ENCODE results near the gene TUBGCP3.

Gene TUBGCP3

DNA sequence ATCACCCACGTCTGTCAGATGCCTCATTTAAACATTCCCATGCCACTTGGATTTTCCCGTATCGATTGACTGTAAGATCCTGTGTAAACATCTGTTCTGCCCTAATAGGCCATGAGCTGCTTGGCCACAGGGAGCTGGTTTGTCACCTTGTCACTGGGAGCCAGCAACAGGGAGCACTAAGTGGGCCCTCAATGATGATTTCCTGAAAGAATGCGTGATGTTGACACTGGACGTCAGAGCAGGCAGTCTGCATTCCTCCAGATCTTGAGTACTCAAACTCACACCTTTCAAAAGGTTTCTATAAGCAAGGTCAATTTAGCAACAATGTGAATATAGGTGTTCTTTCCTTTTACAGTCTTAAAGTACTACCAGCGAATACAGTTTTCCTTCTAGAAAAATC is 78.8 kb downstream of the TUBGCP3 start:
- Histone ChIP-seq H3K9me2 (replicated peaks; ENCODE audit: control insufficient read depth, low read length) (no peaks in the 10 kb centered on the region), H3K36me3 (ENCODE audit: control insufficient read depth, low read length) (peaks cover 87% of the 10 kb centered on the region), H3K9me3 (ENCODE audit: control insufficient read depth, insufficient read depth, low read length) (no peaks in the 10 kb centered on the region), H3F3A (ENCODE audit: control insufficient read depth, insufficient read depth) (no peaks in the 10 kb centered on the region), H3K27ac (ENCODE audit: low read depth, low read length) (no peak overlapping the region), H3K4me1 (ENCODE audit: control insufficient read depth, low read length) (no peaks in the 10 kb centered on the region), H3K4me3 (ENCODE audit: low read length) (no peak overlapping the region), H3K27me3 (ENCODE audit: control insufficient read depth, low read length) (no peaks in the 10 kb centered on the region), H3K4me2 (ENCODE audit: low read length) (no peak overlapping the region), H3K79me2 (ENCODE audit: control insufficient read depth, low read length) (no peaks in the 10 kb centered on the region), H4K20me1 (ENCODE audit: control insufficient read depth, insufficient read depth, low read depth, low read length) (no peaks in the 10 kb centered on the region)
- TF ChIP-seq, protein P1, sequence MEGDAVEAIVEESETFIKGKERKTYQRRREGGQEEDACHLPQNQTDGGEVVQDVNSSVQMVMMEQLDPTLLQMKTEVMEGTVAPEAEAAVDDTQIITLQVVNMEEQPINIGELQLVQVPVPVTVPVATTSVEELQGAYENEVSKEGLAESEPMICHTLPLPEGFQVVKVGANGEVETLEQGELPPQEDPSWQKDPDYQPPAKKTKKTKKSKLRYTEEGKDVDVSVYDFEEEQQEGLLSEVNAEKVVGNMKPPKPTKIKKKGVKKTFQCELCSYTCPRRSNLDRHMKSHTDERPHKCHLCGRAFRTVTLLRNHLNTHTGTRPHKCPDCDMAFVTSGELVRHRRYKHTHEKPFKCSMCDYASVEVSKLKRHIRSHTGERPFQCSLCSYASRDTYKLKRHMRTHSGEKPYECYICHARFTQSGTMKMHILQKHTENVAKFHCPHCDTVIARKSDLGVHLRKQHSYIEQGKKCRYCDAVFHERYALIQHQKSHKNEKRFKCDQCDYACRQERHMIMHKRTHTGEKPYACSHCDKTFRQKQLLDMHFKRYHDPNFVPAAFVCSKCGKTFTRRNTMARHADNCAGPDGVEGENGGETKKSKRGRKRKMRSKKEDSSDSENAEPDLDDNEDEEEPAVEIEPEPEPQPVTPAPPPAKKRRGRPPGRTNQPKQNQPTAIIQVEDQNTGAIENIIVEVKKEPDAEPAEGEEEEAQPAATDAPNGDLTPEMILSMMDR (IDR thresholded peaks at IDR 0.05; ENCODE audit: low read depth, low read length, poor library complexity, severe bottlenecking) = no peak
- no peak for TF ChIP-seq EZH2phosphoT487 (IDR thresholded peaks at IDR 0.05; ENCODE audit: borderline replicate concordance, low read length)

DNA sequence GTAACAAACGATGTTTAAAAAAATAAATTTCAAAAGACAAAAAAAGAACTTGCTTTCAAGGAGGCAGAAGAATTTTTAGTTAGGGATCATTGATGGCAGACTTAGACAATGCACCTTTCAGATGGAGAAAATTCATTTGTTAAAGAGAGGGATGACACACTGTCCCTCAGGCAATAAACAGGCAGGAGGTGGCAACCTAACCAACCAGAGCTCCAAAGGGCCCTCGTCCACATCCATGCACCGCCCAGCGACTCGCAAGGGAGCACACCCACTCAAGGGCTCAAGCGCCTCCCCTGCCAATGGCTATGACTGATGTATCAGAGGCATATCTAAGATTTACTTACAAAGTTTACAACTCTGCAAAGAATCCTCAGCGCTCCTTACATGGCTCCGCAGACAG is 81.9 kb downstream of the TUBGCP3 start:
- Histone ChIP-seq H3K27me3 (ENCODE audit: control insufficient read depth, low read length) (no peaks in the 10 kb centered on the region), H3K79me2 (ENCODE audit: control insufficient read depth, low read length) (no peaks in the 10 kb centered on the region), H4K20me1 (ENCODE audit: control insufficient read depth, insufficient read depth, low read depth, low read length) (no peaks in the 10 kb centered on the region), H3K9me2 (replicated peaks; ENCODE audit: control insufficient read depth, low read length) (no peaks in the 10 kb centered on the region), H3K9me3 (ENCODE audit: control insufficient read depth, insufficient read depth, low read length) (no peaks in the 10 kb centered on the region), H3K4me3 (ENCODE audit: low read length) (no peak overlapping the region), H3K4me2 (ENCODE audit: low read length) (no peak overlapping the region), H3K36me3 (ENCODE audit: control insufficient read depth, low read length) (peaks cover 85% of the 10 kb centered on the region), H3K4me1 (ENCODE audit: control insufficient read depth, low read length) (no peaks in the 10 kb centered on the region), H3F3A (ENCODE audit: control insufficient read depth, insufficient read depth) (no peaks in the 10 kb centered on the region), H3K27ac (ENCODE audit: low read depth, low read length) (no peak overlapping the region)
- TF ChIP-seq, protein P1 (IDR thresholded peaks at IDR 0.05; ENCODE audit: low read depth, low read length, poor library complexity, severe bottlenecking) = no peak
- TF ChIP-seq EZH2phosphoT487 (IDR thresholded peaks at IDR 0.05; ENCODE audit: borderline replicate concordance, low read length) = no peak

DNA sequence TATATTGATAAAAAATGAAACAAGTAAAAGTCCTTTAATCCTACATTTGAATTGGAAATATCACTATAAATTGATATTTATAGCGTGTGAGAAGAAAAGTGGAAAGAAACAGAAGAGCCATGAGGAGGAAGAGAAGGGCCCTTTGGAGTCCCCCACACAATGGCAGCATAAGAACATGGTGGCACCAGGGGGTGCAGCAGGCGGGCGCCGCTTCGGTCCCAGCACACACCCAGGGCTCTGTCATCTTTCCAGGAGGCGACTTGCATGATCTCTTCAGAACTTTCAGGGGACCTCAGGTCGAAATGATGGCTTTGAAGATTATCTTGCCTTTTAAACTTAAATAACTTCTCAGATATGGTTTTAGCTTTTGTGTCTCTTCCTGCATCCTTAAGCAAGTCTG is 91.8 kb downstream of the TUBGCP3 start:
- Histone ChIP-seq H3K9me3 (ENCODE audit: control insufficient read depth, insufficient read depth, low read length) (no peaks in the 10 kb centered on the region), H3K4me3 (ENCODE audit: low read length) (no peak overlapping the region), H3K27ac (ENCODE audit: low read depth, low read length) (no peak overlapping the region), H3F3A (ENCODE audit: control insufficient read depth, insufficient read depth) (no peaks in the 10 kb centered on the region; the same call in 1 of the 2 replicates), H4K20me1 (ENCODE audit: control insufficient read depth, insufficient read depth, low read depth, low read length) (no peaks in the 10 kb centered on the region), H3K27me3 (ENCODE audit: control insufficient read depth, low read length) (no peaks in the 10 kb centered on the region), H3K79me2 (ENCODE audit: control insufficient read depth, low read length) (no peaks in the 10 kb centered on the region), H3K9me2 (replicated peaks; ENCODE audit: control insufficient read depth, low read length) (no peaks in the 10 kb centered on the region), H3K36me3 (ENCODE audit: control insufficient read depth, low read length) (peaks cover 55% of the 10 kb centered on the region), H3K4me2 (ENCODE audit: low read length) (no peak overlapping the region), H3K4me1 (ENCODE audit: control insufficient read depth, low read length) (no peaks in the 10 kb centered on the region)
- TF ChIP-seq EZH2phosphoT487 (IDR thresholded peaks at IDR 0.05; ENCODE audit: borderline replicate concordance, low read length) = no peak
- TF ChIP-seq, protein P1 (IDR thresholded peaks at IDR 0.05; ENCODE audit: low read depth, low read length, poor library complexity, severe bottlenecking) = no peak

Measured in DOHH2 (cell line).